HG03565 (cell line): ENCODE results near the gene ZNF423.

ENCODE experiments used
- ATAC-seq: cut with Tn5 transposase; IDR thresholded peaks from one replicate; pipeline ENCODE4 v1.9.1; 2021; ENCODE audit warnings: mild to moderate bottlenecking, moderate library complexity; ENCODE audit not compliant: unreplicated experiment

ZNF423 gene

GRCh38 chr16:49826515-49826914 lies 29.4 kb downstream of the ZNF423 start:
- no peak for ATAC-seq

- no peak for ATAC-seq
Measured at GRCh38 chr16:49825041-49825440, 30.9 kb downstream of the ZNF423 start.

GRCh38 chr16:49824593-49824992 lies 31.3 kb downstream of the ZNF423 start:
- ATAC-seq, result no peak

- ATAC-seq, result no peak
Measured at GRCh38 chr16:49822649-49823370, 33.1 kb downstream of the ZNF423 start.

GRCh38 chr16:49821614-49822282 lies 34.2 kb downstream of the ZNF423 start:
- ATAC-seq, result no peak

- no peak for ATAC-seq
Measured at GRCh38 chr16:49821156-49821555, 34.8 kb downstream of the ZNF423 start.

- no peak for ATAC-seq
Measured at GRCh38 chr16:49817754-49818507, 38.0 kb downstream of the ZNF423 start.

- no peak for ATAC-seq
Measured at GRCh38 chr16:49816875-49817274, 39.0 kb downstream of the ZNF423 start.

GRCh38 chr16:49811644-49812334 lies 44.1 kb downstream of the ZNF423 start:
- ATAC-seq, result no peak

GRCh38 chr16:49810831-49811230 lies 45.1 kb downstream of the ZNF423 start:
- ATAC-seq, result no peak

GRCh38 chr16:49809561-49809960 lies 46.4 kb downstream of the ZNF423 start:
- ATAC-seq, result no peak

- no peak for ATAC-seq
Measured at GRCh38 chr16:49809062-49809461, 46.9 kb downstream of the ZNF423 start.

- no peak for ATAC-seq
Measured at GRCh38 chr16:49806446-49806845, 49.5 kb downstream of the ZNF423 start.

- ATAC-seq, result no peak
Measured at GRCh38 chr16:49801290-49801689, 54.6 kb downstream of the ZNF423 start.

- no peak for ATAC-seq
Measured at GRCh38 chr16:49800876-49801275, 55.0 kb downstream of the ZNF423 start.

- no peak for ATAC-seq
Measured at GRCh38 chr16:49800441-49800840, 55.5 kb downstream of the ZNF423 start.

- ATAC-seq, result no peak
Measured at GRCh38 chr16:49799172-49799571, 56.7 kb downstream of the ZNF423 start.

GRCh38 chr16:49795513-49795912 lies 60.4 kb downstream of the ZNF423 start:
- no peak for ATAC-seq

GRCh38 chr16:49793244-49793643 lies 62.7 kb downstream of the ZNF423 start:
- no peak for ATAC-seq

- ATAC-seq, result no peak
Measured at GRCh38 chr16:49789616-49790015, 66.3 kb downstream of the ZNF423 start.

- no peak for ATAC-seq
Measured at GRCh38 chr16:49788986-49789385, 66.9 kb downstream of the ZNF423 start.
